C1 segment of cervical spinal cord (tissue), 14 donors: ENCODE data around the gene ZBTB37.
A peak's percentile ranks its signal among the peaks of the same experiment; 100 is the strongest.
"Not testable (repeated sequence)": the region's sequence is repeated elsewhere in the genome, so short reads cannot be mapped to it uniquely, and the experiment has no call there.

Source experiments
- DNase-seq, 14 donors: peaks; one replicate each; lab custom pipeline; 2025; lab: John Stamatoyannopoulos, UW

ZBTB37 gene

DNA sequence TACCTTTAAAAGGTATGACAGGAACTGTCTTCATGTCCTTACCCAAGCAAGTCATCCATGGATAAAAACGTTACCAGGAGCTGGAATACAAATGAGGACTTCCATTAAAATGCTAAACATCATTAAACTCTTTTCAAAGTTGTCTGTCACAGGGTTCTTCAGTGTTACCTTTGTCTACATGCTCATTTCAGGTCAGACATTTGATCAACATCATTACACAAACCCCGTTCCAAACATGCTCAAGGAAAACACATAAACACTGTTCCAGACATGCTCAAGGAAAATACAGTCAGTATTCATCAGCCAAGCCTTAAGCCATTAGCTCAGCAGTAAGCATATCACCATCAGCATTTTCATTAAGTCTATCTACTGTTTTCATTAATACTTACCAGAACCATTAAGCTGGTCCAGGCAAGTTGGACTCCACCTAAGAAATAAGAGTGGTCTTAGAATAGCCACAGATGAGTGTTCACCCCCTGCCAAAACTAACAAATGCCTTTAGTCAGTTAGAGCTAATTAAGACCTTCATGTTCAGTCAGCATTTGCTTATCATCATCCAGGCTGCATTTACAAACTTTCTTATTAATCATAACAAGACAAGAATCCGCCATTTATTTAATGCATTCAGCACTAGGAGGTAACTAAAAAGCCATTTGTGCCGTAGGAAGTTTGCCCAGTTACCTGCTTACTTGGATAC is 2.6 kb upstream of the ZBTB37 start:
- DNase-seq: no peak

GRCh38 chr1:173866413-173867115 is 1.6 kb upstream of the ZBTB37 start:
- DNase-seq: no peak

DNA sequence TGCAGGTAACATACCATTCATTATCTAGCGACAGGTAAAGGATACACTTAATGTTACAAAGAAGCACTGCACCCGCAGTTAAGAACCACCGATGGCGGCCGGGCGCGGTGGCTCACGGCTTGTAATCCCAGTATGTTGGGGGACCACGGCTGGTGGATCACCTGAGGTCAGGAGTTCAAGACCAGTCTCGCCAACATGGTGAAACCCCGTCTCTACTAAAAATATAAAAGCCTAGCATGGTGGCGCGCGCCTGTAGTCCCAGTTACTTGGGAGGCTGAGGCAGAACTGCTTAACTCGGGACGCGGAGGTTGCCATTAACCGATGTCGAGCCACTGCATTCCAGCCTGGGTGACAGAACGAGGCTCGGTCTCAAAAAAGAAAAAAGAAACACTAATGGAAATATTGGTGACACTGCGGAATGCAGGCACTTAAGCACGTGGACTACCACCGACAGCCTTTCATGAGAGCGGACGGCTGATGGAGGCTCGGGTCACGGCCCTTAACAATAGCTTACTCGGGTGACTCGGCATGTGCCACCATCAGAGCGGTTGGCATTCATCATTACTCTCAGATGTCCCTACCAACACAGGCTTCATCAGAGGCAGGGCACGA is 933 bp upstream of the ZBTB37 start:
- DNase-seq: peak in 1 of 14 donors; percentile 25

DNA sequence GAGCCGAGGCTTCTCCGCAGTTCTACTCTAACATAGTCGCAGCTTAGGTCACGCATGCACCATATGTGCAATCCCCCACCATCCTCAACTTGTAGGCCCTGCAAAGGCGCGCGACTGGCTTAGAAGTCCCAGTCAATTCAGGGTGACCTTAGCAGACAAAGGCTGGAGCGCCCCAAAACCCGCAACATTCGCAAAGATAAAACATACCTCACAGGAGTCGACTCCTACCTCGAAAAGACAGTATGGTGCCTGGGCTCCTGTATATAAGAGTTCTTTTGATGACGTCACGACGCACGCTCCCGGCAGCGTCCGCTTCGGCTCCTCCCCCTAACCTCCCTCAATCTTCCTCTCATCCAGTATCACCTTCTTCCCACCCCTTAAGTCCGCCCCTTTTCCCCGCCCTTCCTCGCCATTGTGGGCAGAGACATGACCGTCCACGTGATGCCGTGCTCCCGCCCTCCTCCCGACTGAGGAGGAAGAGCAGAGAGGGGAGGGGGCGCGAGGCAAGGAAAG is 371 bp upstream of the ZBTB37 start, which contains the start of gene GAS5:
Gene GAS5 (minus strand): TSS at position 237 of the 513 bp plus-strand sequence.
- DNase-seq: peak; percentile 72 to 99 (median 96)

GRCh38 chr1:173869021-173869359 is 810 bp downstream of the ZBTB37 start:
- DNase-seq: no peak

- peak in 10 of 14 donors; percentile 2 to 47 (median 22) for DNase-seq
Observed at GRCh38 chr1:173870252-173871075, 2.3 kb downstream of the ZBTB37 start.

GRCh38 chr1:173871091-173871490 is 2.9 kb downstream of the ZBTB37 start:
- no peak for DNase-seq

- DNase-seq: no peak
Observed at GRCh38 chr1:173871500-173871899, 3.3 kb downstream of the ZBTB37 start.

- no peak for DNase-seq
Observed at GRCh38 chr1:173876732-173877131, 8.6 kb downstream of the ZBTB37 start.

GRCh38 chr1:173878251-173878650 is 10.1 kb downstream of the ZBTB37 start:
- DNase-seq: no peak

- DNase-seq: not testable (repeated sequence)
Observed at GRCh38 chr1:173881117-173881516, 12.9 kb downstream of the ZBTB37 start.

GRCh38 chr1:173884701-173885100 is 16.5 kb downstream of the ZBTB37 start:
- DNase-seq: no peak

DNA sequence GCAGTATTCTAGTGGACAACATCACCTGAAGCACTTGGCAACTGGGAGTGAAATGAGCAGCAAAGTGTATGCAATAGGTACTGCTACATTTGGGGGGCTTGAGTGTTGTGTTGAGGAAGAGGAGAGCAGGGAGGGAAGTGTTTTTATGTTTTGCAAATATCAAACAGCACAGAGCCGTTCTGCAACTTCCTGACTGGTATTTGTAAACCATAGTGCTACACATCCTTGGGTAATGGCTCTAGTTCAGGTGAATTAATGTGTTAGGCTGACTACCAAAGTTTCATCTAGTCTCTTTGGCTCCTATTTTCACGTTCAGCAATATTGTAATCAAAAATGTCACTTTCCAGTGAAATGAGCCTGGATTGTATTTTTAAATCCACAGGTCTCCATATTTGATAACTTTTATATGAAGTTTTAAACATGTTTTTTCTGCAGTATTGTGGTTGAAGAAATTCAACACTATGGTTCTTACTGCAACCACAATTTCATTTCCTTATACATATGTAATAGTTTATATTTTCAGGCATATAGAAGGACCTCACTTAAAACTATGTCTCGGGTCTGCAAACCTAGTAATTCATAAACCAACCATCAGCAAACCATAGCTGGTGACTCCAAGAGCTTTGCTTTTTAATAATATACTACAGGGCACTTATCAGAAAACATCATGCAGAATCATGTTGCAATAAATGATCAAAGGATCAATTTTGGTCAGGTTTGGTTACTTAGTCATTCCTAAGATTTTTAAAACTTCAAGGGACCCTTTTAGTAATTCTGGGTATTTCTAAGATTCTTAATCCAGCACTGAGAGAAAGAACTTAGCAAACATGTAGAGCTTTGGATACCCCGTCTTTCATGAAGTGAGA is 18.8 kb downstream of the ZBTB37 start:
- DNase-seq: no peak

GRCh38 chr1:173887627-173888026 is 19.4 kb downstream of the ZBTB37 start:
- DNase-seq: no peak

DNA sequence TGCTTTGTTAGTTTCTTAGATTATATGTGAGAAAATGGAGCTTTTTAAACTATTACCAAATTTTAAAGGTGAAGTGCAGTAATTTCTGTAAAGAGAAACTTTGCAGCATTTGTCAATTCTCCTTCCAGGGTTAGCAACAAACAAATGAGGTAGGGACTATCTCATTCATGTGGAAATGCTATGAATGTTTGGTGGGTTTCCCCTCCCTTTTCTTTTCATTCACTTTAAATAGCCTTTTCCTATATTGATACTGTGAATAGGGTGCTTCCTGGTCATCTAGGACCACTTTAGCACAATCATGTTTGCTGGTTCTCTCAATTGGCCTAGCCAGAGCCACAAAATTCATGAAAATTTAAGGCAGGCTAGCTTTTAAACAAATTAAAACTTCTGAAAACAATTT is 20.6 kb downstream of the ZBTB37 start:
- DNase-seq: no peak

DNA sequence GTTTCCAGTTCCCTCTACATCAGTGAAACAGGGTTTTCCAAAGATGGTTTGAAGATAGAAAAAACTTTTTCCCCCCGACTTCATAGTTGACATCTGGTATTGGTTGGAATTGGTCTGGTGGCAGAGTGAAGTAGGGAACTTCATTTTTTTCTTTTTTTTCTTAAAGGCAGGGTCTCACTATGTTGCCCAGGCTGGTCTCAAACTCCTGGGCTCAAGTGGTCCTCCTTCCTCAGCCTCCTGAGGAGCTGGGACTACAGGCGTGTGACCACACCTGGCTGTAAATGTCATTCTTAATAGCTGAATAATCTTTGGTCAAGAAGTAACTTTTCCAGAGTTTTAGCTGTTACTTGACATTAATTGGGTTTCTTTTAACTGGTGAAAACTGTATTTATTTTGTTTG is 21.7 kb downstream of the ZBTB37 start:
- no peak for DNase-seq

GRCh38 chr1:173893611-173894010 is 25.4 kb downstream of the ZBTB37 start:
- no peak for DNase-seq

DNA sequence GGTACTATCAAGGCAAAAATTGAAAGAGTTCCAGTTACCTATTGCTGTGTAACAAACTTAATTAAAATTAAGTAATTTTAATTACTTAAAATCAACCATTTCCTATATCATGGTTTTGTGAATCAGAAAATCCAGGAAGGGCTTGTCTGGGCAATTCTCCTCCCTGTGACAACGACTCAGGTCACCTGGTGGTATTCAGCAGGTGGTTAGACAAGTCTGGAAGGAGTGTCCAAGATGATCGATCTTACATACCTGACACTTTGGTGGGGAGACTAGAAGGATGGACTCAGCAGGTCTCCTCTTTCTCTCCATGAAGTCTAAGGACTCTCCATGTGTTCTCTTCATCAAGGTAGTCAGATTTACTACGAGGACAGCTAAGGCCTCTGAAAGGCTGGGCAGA is 26.0 kb downstream of the ZBTB37 start:
- DNase-seq: no peak

DNA sequence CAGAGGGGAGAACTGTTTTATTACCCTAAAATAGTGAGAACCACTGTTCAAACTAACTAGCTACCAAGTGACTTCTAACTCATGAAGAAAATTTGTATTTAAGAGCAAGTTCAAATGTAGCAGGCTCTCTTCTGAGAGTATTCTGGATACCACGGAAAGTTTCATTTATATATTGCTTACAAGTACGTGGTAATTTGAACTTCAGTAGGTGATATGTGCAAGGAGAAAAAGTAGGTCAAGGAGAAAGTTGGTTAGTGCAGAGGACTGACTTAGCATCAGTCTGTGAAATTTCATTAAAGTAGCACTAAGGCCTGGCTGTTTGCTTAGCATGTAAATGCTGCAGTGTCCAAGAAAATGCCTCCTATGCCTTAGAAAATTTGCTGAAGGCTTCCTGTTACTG is 32.2 kb downstream of the ZBTB37 start:
- DNase-seq: no peak

GRCh38 chr1:173900992-173901391 is 32.8 kb downstream of the ZBTB37 start:
- no peak for DNase-seq
